CD4-positive, alpha-beta T cell (primary cell): ENCODE measurements around the gene TOM1L2. TPM values are rescaled to one million over a fixed set of nuclear protein-coding genes. Genes with fewer than 3 reads are reported as not detected.

Experiments
- ATAC-seq: fragments of 200-7000 bp; cut with Tn5 transposase; one replicate; pipeline ENCODE4 v1.10.0; 2022; ENCODE audit warnings: mild to moderate bottlenecking; ENCODE audit not compliant: poor library complexity
- CTCF ChIA-PET: fragments of 350-600 bp; sonication (Branson Sonifier 250); formaldehyde crosslinking; loops from one replicate; lab custom pipeline; 2021; ENCODE audit warnings: antibody characterized with exemption, inconsistent platforms; lab: Charles Lee
- POLR2A ChIA-PET: fragments of 350-600 bp; sonication (Branson Sonifier 250); formaldehyde crosslinking; loops from one replicate; lab custom pipeline; 2021; ENCODE audit warnings: antibody characterized with exemption, inconsistent platforms; lab: Charles Lee
- DNase-seq, 14 experiments: peaks; one replicate each; pipeline ENCODE4 v3.0.0-alpha.2; 2013 to 2020; ENCODE audit warnings: mixed read lengths in 2 of 14
- H3K27ac ChIP-seq, 2 donors: one replicate each; pipeline versions ENCODE4 v1.5.1 to v1.7.0; 2013; ENCODE audit warnings: low read length in 2 of 2, low read depth in 1 of 2, mild to moderate bottlenecking in 1 of 2
- H3K27me3 ChIP-seq, 2 experiments: 1 replicate in 1 of 2; 2 replicates in 1 of 2; pipeline versions ENCODE4 v1.6.1 to v1.7.0; 2013; ENCODE audit warnings: low read length in 2 of 2, control low read depth in 1 of 2, mild to moderate bottlenecking in 1 of 2, moderate library complexity in 1 of 2; ENCODE audit not compliant: insufficient read depth in 2 of 2, control insufficient read depth in 1 of 2
- H3K36me3 ChIP-seq: one replicate; pipeline ENCODE4 v1.6.1; 2013; ENCODE audit warnings: low read length, control low read depth; ENCODE audit not compliant: insufficient read depth
- H3K4me1 ChIP-seq: one replicate; pipeline ENCODE4 v1.6.1; 2013; ENCODE audit warnings: low read length, control low read depth; ENCODE audit not compliant: insufficient read depth
- H3K4me3 ChIP-seq: one replicate; pipeline ENCODE4 v1.5.1; 2013; ENCODE audit warnings: mild to moderate bottlenecking, low read length, moderate library complexity
- H3K9me3 ChIP-seq, 2 experiments: 1 replicate in 1 of 2; 2 replicates in 1 of 2; pipeline versions ENCODE4 v1.6.1 to v1.7.0; 2013; ENCODE audit warnings: low read length in 2 of 2, mild to moderate bottlenecking in 2 of 2, control low read depth in 1 of 2, moderate library complexity in 1 of 2; ENCODE audit not compliant: control insufficient read depth in 1 of 2, insufficient read depth in 1 of 2
- H3K27ac Mint-ChIP-seq: one replicate; pipeline ENCODE4 v1.8.0; 2020; ENCODE audit warnings: mixed read lengths
- H3K27me3 Mint-ChIP-seq: one replicate; pipeline ENCODE4 v1.8.0; 2021; ENCODE audit warnings: mixed read lengths
- H3K36me3 Mint-ChIP-seq: one replicate; pipeline ENCODE4 v1.8.0; 2021; ENCODE audit warnings: low read depth, mixed read lengths
- H3K4me1 Mint-ChIP-seq: one replicate; pipeline ENCODE4 v1.8.0; 2021; ENCODE audit warnings: low read depth, mixed read lengths
- H3K4me3 Mint-ChIP-seq: one replicate; pipeline ENCODE4 v1.8.0; 2020; ENCODE audit warnings: mild to moderate bottlenecking, mixed read lengths
- H3K9me3 Mint-ChIP-seq: one replicate; pipeline ENCODE4 v1.8.0; 2020; ENCODE audit warnings: mixed read lengths
- CTCF ChIP-seq: fragments of 200-600 bp; IDR thresholded peaks from one replicate; pipeline ENCODE4 v1.8.0; 2022; ENCODE audit warnings: antibody characterized with exemption, mild to moderate bottlenecking
- intact Hi-C, 2 experiments: fragments of 100-400 bp; cut with DNase I in 1 of 2; cut with micrococcal nuclease in 1 of 2; formaldehyde crosslinking; loops; one replicate each; pipeline versions ENCODE4 v1.15.1 to v1.9.0; 2023 to 2025; cut with DNase I, micrococcal nuclease
- total RNA-seq, 174 experiments: library from RNA in 2 of 174; stranded (reverse) in 2 of 174; gene quantifications; one replicate each; pipeline ENCODE4 v1.2.3 and lab custom pipeline; 2021 to 2026

Gene TOM1L2
- total RNA-seq, 2 experiments from 2014 or later = 28.5 to 30.5 TPM

DNA sequence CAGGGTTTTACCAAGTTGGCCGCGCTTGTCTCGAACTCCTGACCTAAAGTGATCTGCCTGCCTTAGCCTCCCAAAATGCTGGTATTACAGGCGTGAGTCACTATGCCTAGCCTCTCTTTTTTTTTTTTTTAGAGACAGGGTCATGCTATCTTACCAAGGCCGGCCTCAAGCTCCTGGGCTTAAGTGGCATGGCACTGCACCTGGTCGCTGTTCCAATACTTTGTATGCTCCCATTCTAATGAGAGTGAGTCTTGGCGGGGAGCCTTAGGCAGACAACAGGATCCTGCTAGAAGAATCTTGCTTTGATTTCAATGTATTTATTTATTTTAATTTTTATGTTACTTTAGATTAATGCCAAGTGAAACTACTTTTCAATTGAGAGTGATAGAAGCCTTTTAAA is 21.9 kb downstream of the TOM1L2 start:
- H3K27me3 Mint-ChIP-seq = no peaks in the 10 kb centered on the region
- H3K9me3 ChIP-seq = no peaks in the 10 kb centered on the region
- no peak for TF ChIP-seq CTCF
- no peak overlapping the region for H3K27ac Mint-ChIP-seq
- H3K4me1 Mint-ChIP-seq = peaks cover 41% of the 10 kb centered on the region
- H3K4me3 ChIP-seq = no peak overlapping the region
- POLR2A ChIA-PET = no interaction called here
- H3K27me3 ChIP-seq = no peaks in the 10 kb centered on the region
- peaks cover 4% of the 10 kb centered on the region for H3K36me3 ChIP-seq
- peaks cover 26% of the 10 kb centered on the region for H3K36me3 Mint-ChIP-seq
- no peak overlapping the region for H3K4me3 Mint-ChIP-seq
- H3K27ac ChIP-seq = no peak overlapping the region
- H3K9me3 Mint-ChIP-seq = no peaks in the 10 kb centered on the region
- CTCF ChIA-PET = interaction anchor here (0.7 kb wide), 1 partner anchor 32 kb away, joined by 3 read pairs; no protein-coding TSS in a partner anchor
- intact Hi-C loops = no loop called here
- H3K4me1 ChIP-seq = peaks cover 13% of the 10 kb centered on the region
- DNase-seq (no peak), ATAC-seq (no peak)

- no peak for TF ChIP-seq CTCF
- POLR2A ChIA-PET = interaction anchor here (0.6 kb wide), 1 partner anchor 72 kb away, joined by 3 read pairs; no protein-coding TSS in a partner anchor
- no peaks in the 10 kb centered on the region for H3K9me3 Mint-ChIP-seq
- no peak overlapping the region for H3K27ac ChIP-seq
- no peak overlapping the region for H3K27ac Mint-ChIP-seq
- H3K36me3 ChIP-seq = no peaks in the 10 kb centered on the region
- H3K9me3 ChIP-seq = no peaks in the 10 kb centered on the region
- CTCF ChIA-PET = no interaction called here
- H3K4me3 ChIP-seq = no peak overlapping the region
- no peaks in the 10 kb centered on the region for H3K27me3 ChIP-seq
- DNase-seq (no peak), ATAC-seq (no peak)
- H3K36me3 Mint-ChIP-seq = peaks cover 12% of the 10 kb centered on the region
- H3K4me1 Mint-ChIP-seq = peaks cover 34% of the 10 kb centered on the region
- H3K27me3 Mint-ChIP-seq = no peaks in the 10 kb centered on the region
- peaks cover 13% of the 10 kb centered on the region for H3K4me1 ChIP-seq
- intact Hi-C loops = no loop called here
- no peak overlapping the region for H3K4me3 Mint-ChIP-seq
Measured at GRCh38 chr17:17947966-17948365, 24.2 kb downstream of the TOM1L2 start.

- H3K27ac Mint-ChIP-seq = no peak overlapping the region
- Histone ChIP-seq H3K4me1 (peaks cover 11% of the 10 kb centered on the region), H3K27me3 (no peaks in the 10 kb centered on the region), H3K9me3 (no peaks in the 10 kb centered on the region), H3K36me3 (no peaks in the 10 kb centered on the region), H3K4me3 (no peak overlapping the region), H3K27ac (no peak overlapping the region)
- no peaks in the 10 kb centered on the region for H3K9me3 Mint-ChIP-seq
- ChIA-PET POLR2A (interaction anchor here (0.9 kb wide), 1 partner anchor 25 kb away, joined by 3 read pairs; the partner anchor contains the start of genes DRC3 and TOM1L2), CTCF (interaction anchor here (1.4 kb wide), 1 partner anchor 12 kb away, joined by 5 read pairs; no protein-coding TSS in a partner anchor)
- intact Hi-C loops = no loop called here
- H3K4me1 Mint-ChIP-seq = peaks cover 40% of the 10 kb centered on the region
- H3K4me3 Mint-ChIP-seq = no peak overlapping the region
- no peak for ATAC-seq
- no peak for DNase-seq
- no peaks in the 10 kb centered on the region for H3K27me3 Mint-ChIP-seq
- peaks cover 12% of the 10 kb centered on the region for H3K36me3 Mint-ChIP-seq
- TF ChIP-seq CTCF = no peak
Measured at GRCh38 chr17:17947309-17947708, 24.9 kb downstream of the TOM1L2 start.
